Sigmoid colon (tissue), 7 donors: ENCODE measurements around the gene SEMA5B. TPM values are rescaled to one million over a fixed set of nuclear protein-coding genes. Genes with fewer than 3 reads are reported as not detected.

Experiments used
- DNase-seq: peaks from one replicate; pipeline ENCODE4 v3.0.0-alpha.2; 2019
- H3K27ac ChIP-seq, 4 donors: fragments of 200-600 bp; sonication (generic); one replicate each; pipeline ENCODE4 v1.5.1; 2016 to 2019; ENCODE audit warnings: mild to moderate bottlenecking in 1 of 4
- H3K27me3 ChIP-seq, 3 donors: fragments of 200-600 bp; sonication (generic); one replicate each; pipeline ENCODE4 v1.5.1; 2019; ENCODE audit warnings: mild to moderate bottlenecking in 1 of 3
- H3K36me3 ChIP-seq, 4 donors: fragments of 200-600 bp; sonication (generic); one replicate each; pipeline ENCODE4 v1.5.1; 2016 to 2019
- H3K4me1 ChIP-seq, 4 donors: fragments of 200-600 bp; sonication (generic); one replicate each; pipeline ENCODE4 v1.5.1; 2017 to 2019
- H3K4me3 ChIP-seq, 4 donors: fragments of 200-600 bp; sonication (generic); one replicate each; pipeline ENCODE4 v1.5.1; 2017 to 2019; ENCODE audit warnings: mild to moderate bottlenecking in 2 of 4, moderate library complexity in 1 of 4
- H3K9me3 ChIP-seq, 4 donors: fragments of 200-600 bp in 3 of 4; sonication (generic) in 3 of 4; one replicate each; pipeline versions ENCODE4 v1.5.1 to v1.6.1; 2013 to 2019
- EP300 ChIP-seq, 4 donors: sonication (generic); formaldehyde crosslinking; IDR thresholded peaks; one replicate each; pipeline ENCODE4 v1.6.1; 2017; ENCODE audit warnings: antibody characterized with exemption in 4 of 4
- POLR2A ChIP-seq, 2 donors: fragments of 450-650 bp; IDR thresholded peaks; one replicate each; pipeline ENCODE4 v1.6.1; 2016; ENCODE audit warnings: antibody characterized with exemption in 2 of 2, mild to moderate bottlenecking in 2 of 2, moderate library complexity in 2 of 2
- POLR2AphosphoS5 ChIP-seq, 4 donors: sonication (generic); formaldehyde crosslinking; IDR thresholded peaks; one replicate each; pipeline ENCODE4 v1.6.1; 2017; ENCODE audit warnings: antibody characterized with exemption in 4 of 4
- WGBS, 2 donors: extraction: QIAGEN DNeasy Blood & Tissue Kit; methylation state at CpG; one replicate each; pipeline ENCODE4 v1.1.7; 2013; 5-methylcytosine and 5-hydroxymethylcytosine counted together
- intact Hi-C: fragments of 100-400 bp; cut with DNase I; formaldehyde crosslinking; loops from one replicate; pipeline ENCODE4 v1.15.1; 2023
- polyA plus RNA-seq, 3 donors: library from polyadenylated mRNA; stranded (reverse); fragments of 200-250 nt; gene quantifications; one replicate each; pipeline ENCODE4 v1.2.3, GENCODE V29; 2013
- total RNA-seq, 4 donors: library from RNA; depleted of rRNA; stranded (reverse); fragments of >200 nt; gene quantifications; one replicate each; pipeline ENCODE4 v1.1.0, GENCODE V29; 2016
- TF ChIP-seq, protein P1 (sequence below), 4 experiments: fragments of 450-650 bp in 3 of 4; fragments of 200-600 bp in 1 of 4; IDR thresholded peaks; one replicate each; pipeline ENCODE4 v1.5.1; 2016 to 2019; ENCODE audit warnings: antibody characterized with exemption in 4 of 4, mild to moderate bottlenecking in 3 of 4, moderate library complexity in 2 of 4
- donor health status: healthy with polysubstance abuse.
- donor health status: Bipolar disorder and iron deficiency.
- donor health status: healthy.

The SEMA5B gene
- total and polyA plus RNA-seq, 7 donors = 0.36 to 0.69 (median 0.55) TPM; not detected in 2

DNA sequence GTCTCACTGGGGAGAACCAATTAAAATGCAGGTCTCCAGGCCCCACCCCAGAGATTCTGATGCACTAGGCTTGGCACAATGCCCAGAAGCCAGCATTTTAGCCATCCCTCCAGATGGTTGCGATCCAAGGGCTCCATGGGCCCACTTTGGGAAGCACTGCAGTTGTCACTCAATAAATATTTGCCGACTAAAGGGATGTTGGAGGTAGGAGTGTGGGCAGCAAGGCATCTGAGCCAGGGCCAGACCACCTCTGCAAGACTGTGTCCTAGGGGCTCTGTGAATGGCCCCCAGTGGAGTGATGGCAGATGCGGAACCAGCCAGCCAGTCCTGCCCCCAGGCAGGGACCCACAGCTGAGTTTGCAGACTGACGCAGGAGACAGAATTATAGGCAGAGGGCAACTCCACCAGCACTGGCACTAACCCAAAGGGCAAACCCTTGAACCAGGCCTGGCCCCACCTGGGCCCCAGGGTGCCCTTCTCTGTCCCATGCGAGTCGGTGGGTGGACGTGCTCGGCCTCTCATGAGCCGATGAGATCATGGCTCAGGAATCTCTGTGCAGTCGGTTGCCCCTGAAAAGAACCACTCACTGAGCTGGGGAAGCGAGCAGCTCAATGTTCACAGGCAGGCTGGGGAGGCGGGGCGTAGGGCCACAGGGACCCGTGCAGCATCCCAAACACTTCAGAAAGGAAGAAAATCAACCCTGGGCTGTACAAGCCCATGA, 49.7 kb downstream of the SEMA5B start:
- Histone ChIP-seq H3K9me3 (no peaks in the 10 kb centered on the region), H3K27ac (peak overlapping the region in 1 of 4 donors; percentile 50), H3K27me3 (no peaks in the 10 kb centered on the region), H3K4me1 (peaks cover 0 to 43% (median 31%) of the 10 kb centered on the region in 4 donors), H3K36me3 (no peaks in the 10 kb centered on the region), H3K4me3 (no peak overlapping the region)
- DNase-seq = no peak
- 62 to 68% methylated on average over 14 of the region's 14 CpGs for WGBS, 2 donors
- intact Hi-C loops = no loop called here
- TF ChIP-seq POLR2A (IDR thresholded peaks at IDR 0.05) (no peak), EP300 (IDR thresholded peaks at IDR 0.05) (no peak), POLR2AphosphoS5 (IDR thresholded peaks at IDR 0.05) (no peak)
- TF ChIP-seq, protein P1, sequence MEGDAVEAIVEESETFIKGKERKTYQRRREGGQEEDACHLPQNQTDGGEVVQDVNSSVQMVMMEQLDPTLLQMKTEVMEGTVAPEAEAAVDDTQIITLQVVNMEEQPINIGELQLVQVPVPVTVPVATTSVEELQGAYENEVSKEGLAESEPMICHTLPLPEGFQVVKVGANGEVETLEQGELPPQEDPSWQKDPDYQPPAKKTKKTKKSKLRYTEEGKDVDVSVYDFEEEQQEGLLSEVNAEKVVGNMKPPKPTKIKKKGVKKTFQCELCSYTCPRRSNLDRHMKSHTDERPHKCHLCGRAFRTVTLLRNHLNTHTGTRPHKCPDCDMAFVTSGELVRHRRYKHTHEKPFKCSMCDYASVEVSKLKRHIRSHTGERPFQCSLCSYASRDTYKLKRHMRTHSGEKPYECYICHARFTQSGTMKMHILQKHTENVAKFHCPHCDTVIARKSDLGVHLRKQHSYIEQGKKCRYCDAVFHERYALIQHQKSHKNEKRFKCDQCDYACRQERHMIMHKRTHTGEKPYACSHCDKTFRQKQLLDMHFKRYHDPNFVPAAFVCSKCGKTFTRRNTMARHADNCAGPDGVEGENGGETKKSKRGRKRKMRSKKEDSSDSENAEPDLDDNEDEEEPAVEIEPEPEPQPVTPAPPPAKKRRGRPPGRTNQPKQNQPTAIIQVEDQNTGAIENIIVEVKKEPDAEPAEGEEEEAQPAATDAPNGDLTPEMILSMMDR (IDR thresholded peaks at IDR 0.05) = no peak

DNA sequence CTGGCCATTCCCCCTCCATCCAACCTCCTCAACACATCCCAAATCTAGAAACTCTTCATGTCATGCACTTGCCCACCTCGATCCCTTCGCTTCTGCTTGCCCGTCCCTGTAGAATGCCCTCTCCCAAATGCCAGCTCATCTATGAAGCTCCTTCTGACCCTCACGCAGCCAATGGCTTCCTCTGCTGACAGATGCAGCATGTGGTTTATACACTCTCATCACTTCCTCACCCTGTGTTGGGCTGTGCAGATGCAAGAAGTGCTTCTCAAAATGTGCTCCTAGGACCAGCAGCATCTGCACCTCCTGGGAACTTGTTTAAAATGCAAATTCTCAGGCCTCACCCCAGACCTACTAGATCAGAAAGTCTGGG, 51.7 kb downstream of the SEMA5B start:
- Histone ChIP-seq H3K27ac (peak overlapping the region in 3 of 4 donors; percentile 55 to 80 (median 71)), H3K27me3 (no peaks in the 10 kb centered on the region), H3K9me3 (no peaks in the 10 kb centered on the region), H3K4me1 (peaks cover 0 to 36% (median 29%) of the 10 kb centered on the region in 4 donors), H3K36me3 (no peaks in the 10 kb centered on the region), H3K4me3 (no peak overlapping the region)
- WGBS, 2 donors = 55 to 80% methylated on average over 4 of the region's 4 CpGs
- TF ChIP-seq POLR2A (IDR thresholded peaks at IDR 0.05) = no peak
- TF ChIP-seq POLR2AphosphoS5 (IDR thresholded peaks at IDR 0.05) = no peak
- no peak for TF ChIP-seq EP300 (IDR thresholded peaks at IDR 0.05)
- TF ChIP-seq, protein P1 (IDR thresholded peaks at IDR 0.05) = no peak
- DNase-seq = no peak
- intact Hi-C loops = no loop called here

DNA sequence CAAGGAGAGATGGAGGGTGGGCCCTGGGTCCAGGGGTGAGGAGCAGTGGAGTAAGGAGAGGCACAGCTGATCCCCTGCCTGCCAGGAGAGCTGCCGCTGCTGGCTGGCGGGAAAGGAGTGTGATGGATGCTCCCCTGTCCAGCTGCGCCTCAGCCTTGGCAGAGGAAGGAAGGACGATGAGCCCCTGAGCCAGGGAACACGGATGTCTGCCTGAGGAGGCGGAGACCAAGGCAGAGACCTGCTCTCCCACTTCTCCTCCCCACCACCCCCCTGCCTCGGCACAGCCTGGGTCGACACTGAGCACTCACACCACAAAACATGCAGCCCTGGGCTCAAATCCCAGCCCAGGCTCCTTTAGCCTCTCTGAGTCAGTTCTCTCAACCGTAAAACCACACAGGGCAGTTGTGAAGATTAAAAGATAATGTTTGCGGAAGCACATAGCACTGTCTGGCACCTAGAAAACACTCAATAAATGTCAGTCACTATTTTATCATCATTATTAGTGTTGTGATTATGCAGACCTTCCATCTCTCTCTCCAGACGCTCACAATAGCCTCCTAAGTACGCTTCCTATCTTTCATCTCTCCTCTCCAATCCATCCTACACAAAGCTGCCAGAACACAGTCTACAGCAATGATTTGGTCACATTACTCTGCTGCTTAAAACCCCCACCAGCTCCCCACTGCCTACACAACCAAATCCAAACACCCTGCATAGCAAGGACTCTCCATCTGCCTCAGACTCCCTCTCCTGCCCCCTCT, 52.2 kb downstream of the SEMA5B start:
- Histone ChIP-seq H3K36me3 (no peaks in the 10 kb centered on the region), H3K9me3 (no peaks in the 10 kb centered on the region), H3K27me3 (no peaks in the 10 kb centered on the region), H3K4me1 (peaks cover 0 to 39% (median 29%) of the 10 kb centered on the region in 4 donors), H3K27ac (peak overlapping the region; percentile 31 to 80 (median 63)), H3K4me3 (no peak overlapping the region)
- TF ChIP-seq EP300 (IDR thresholded peaks at IDR 0.05) = no peak
- WGBS, 2 donors = 23 to 58% methylated on average over 12 of the region's 12 CpGs
- intact Hi-C loops = no loop called here
- DNase-seq = peak; percentile 89

DNA sequence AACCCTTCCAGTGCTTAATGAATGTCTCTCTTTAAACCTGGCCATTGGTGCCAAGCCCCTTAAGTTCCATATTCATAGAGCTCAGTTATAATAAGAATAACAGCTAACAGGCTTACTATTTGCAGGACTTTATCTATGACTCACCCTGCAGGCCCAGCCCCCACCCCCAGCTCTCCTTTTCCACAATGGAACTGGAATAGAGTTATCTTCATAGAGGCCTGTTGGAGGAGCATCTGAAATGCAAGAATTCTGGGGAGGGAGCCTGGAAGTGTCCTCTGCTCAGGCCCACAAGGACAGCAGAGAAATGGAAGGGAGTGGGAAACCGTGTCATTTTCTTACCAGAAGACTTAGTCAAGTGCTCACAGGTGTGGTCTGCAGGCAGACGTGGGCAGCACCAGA, 52.8 kb downstream of the SEMA5B start:
- intact Hi-C loops = loop anchor here (5.0 kb wide), 1 partner anchor 123 kb away; no protein-coding TSS in a partner anchor
- Histone ChIP-seq H3K4me3 (no peak overlapping the region), H3K27me3 (no peaks in the 10 kb centered on the region), H3K36me3 (no peaks in the 10 kb centered on the region), H3K27ac (peak overlapping the region; percentile 31 to 80 (median 63)), H3K4me1 (peaks cover 0 to 45% (median 35%) of the 10 kb centered on the region in 4 donors), H3K9me3 (no peaks in the 10 kb centered on the region)
- no peak for TF ChIP-seq POLR2AphosphoS5 (IDR thresholded peaks at IDR 0.05)
- TF ChIP-seq POLR2A (IDR thresholded peaks at IDR 0.05) = no peak
- TF ChIP-seq, protein P1 (IDR thresholded peaks at IDR 0.05) = no peak
- no peak for TF ChIP-seq EP300 (IDR thresholded peaks at IDR 0.05)
- DNase-seq = peak; percentile 75
- WGBS, 2 donors = 18 to 40% methylated on average over 2 of the region's 2 CpGs
